ENCODE results near the gene ITPKA. TPM values are rescaled to one million over a fixed set of nuclear protein-coding genes. Genes with fewer than 3 reads are reported as not detected.

ITPKA gene
- total RNA-seq, 1 experiment from 2014 or later: 6.3 TPM

- no peaks in the 10 kb centered on the region for H3K9me3 ChIP-seq (ENCODE audit: control insufficient read depth, insufficient read depth, low read depth, low read length)
- no peaks in the 10 kb centered on the region for H3K36me3 ChIP-seq (ENCODE audit: control insufficient read depth, insufficient read depth, low read length)
- in situ Hi-C loops (cut with HindIII; ENCODE audit: low pct_unique_long_range_greater_than_20kb, low sequenced_read_pairs): no loop called here
- H3K4me3 ChIP-seq (ENCODE audit: low read depth in 2 of 2, low read length in 2 of 2): peak overlapping the region; percentile 62 to 65
- BruUV-seq (replicated peaks): no TSS peak
- 0 out of 2 replicates have a peak, but pooled peaks cover 5% of the 10 kb centered on the region for H3K4me1 ChIP-seq (ENCODE audit: control insufficient read depth, insufficient read depth, low read length)
- ATAC-seq (peak; percentile 55), DNase-seq (ENCODE audit: low read depth, low spot score) (no peak)
- ChIA-PET POLR2A (interaction anchor here (0.6 kb wide), 1 partner anchor 126 kb away, joined by 8 read pairs; no protein-coding TSS in a partner anchor), CTCF (interaction anchor here (0.6 kb wide), 1 partner anchor 30 kb away, joined by 3 read pairs; no protein-coding TSS in a partner anchor)
- intact Hi-C loops (cut with micrococcal nuclease; ENCODE audit: unreplicated experiment): no loop called here
- H3K27ac ChIP-seq (ENCODE audit: low read length): no peak overlapping the region
- TF ChIP-seq TCF7L2 (IDR thresholded peaks at IDR 0.05; ENCODE audit: low read depth, low read length): no peak
- no peak for TF ChIP-seq REST (IDR thresholded peaks at IDR 0.05; ENCODE audit: insufficient read depth in 1 of 2, low read depth in 2 of 2, low read length in 1 of 2)
- TF ChIP-seq SIN3A (IDR thresholded peaks at IDR 0.05; ENCODE audit: borderline replicate concordance, insufficient read depth, low read depth, low read length): no peak
- no peak for TF ChIP-seq CTCF (IDR thresholded peaks at IDR 0.05)
- TF ChIP-seq POLR2AphosphoS5 (IDR thresholded peaks at IDR 0.05; ENCODE audit: low read depth, low read length): no peak
- H3K27me3 ChIP-seq (ENCODE audit: control insufficient read depth, insufficient read depth, low read length): no peaks in the 10 kb centered on the region
These were observed 682 bp downstream of the ITPKA start for GRCh38 chr15:41494190-41494921.

- no TSS peak for BruUV-seq (replicated peaks)
- DNase-seq (ENCODE audit: low read depth, low spot score) (no peak), ATAC-seq (no peak)
- CTCF ChIA-PET: no interaction called here
- Histone ChIP-seq H3K4me3 (ENCODE audit: low read depth in 2 of 2, low read length in 2 of 2) (peak overlapping the region in 1 of 2 experiments; percentile 62; a peak in 3 of 4 replicates), H3K4me1 (ENCODE audit: control insufficient read depth, insufficient read depth, low read length) (0 out of 2 replicates have a peak, but pooled peaks cover 5% of the 10 kb centered on the region), H3K36me3 (ENCODE audit: control insufficient read depth, insufficient read depth, low read length) (no peaks in the 10 kb centered on the region), H3K27ac (ENCODE audit: low read length) (no peak overlapping the region), H3K27me3 (ENCODE audit: control insufficient read depth, insufficient read depth, low read length) (no peaks in the 10 kb centered on the region), H3K9me3 (ENCODE audit: control insufficient read depth, insufficient read depth, low read depth, low read length) (no peaks in the 10 kb centered on the region)
- intact Hi-C loops (cut with micrococcal nuclease; ENCODE audit: unreplicated experiment): no loop called here
- no peak for TF ChIP-seq SIN3A (IDR thresholded peaks at IDR 0.05; ENCODE audit: borderline replicate concordance, insufficient read depth, low read depth, low read length)
- TF ChIP-seq TCF7L2 (IDR thresholded peaks at IDR 0.05; ENCODE audit: low read depth, low read length): no peak
- TF ChIP-seq POLR2AphosphoS5 (IDR thresholded peaks at IDR 0.05; ENCODE audit: low read depth, low read length): no peak
- no peak for TF ChIP-seq CTCF (IDR thresholded peaks at IDR 0.05)
- TF ChIP-seq REST (IDR thresholded peaks at IDR 0.05; ENCODE audit: insufficient read depth in 1 of 2, low read depth in 2 of 2, low read length in 1 of 2): no peak
- in situ Hi-C loops (cut with HindIII; ENCODE audit: low pct_unique_long_range_greater_than_20kb, low sequenced_read_pairs): no loop called here
- POLR2A ChIA-PET: no interaction called here
These were observed 1.5 kb downstream of the ITPKA start for GRCh38 chr15:41494922-41495735.

Data from Panc1 (cell line).